Measurements from ENCODE around the gene PADI3.
A peak's percentile ranks its signal among the peaks of the same experiment; 100 is the strongest.
"Not testable (repeated sequence)": the region's sequence is repeated elsewhere in the genome, so short reads cannot be mapped to it uniquely, and the experiment has no call there.

PADI3 gene

DNA sequence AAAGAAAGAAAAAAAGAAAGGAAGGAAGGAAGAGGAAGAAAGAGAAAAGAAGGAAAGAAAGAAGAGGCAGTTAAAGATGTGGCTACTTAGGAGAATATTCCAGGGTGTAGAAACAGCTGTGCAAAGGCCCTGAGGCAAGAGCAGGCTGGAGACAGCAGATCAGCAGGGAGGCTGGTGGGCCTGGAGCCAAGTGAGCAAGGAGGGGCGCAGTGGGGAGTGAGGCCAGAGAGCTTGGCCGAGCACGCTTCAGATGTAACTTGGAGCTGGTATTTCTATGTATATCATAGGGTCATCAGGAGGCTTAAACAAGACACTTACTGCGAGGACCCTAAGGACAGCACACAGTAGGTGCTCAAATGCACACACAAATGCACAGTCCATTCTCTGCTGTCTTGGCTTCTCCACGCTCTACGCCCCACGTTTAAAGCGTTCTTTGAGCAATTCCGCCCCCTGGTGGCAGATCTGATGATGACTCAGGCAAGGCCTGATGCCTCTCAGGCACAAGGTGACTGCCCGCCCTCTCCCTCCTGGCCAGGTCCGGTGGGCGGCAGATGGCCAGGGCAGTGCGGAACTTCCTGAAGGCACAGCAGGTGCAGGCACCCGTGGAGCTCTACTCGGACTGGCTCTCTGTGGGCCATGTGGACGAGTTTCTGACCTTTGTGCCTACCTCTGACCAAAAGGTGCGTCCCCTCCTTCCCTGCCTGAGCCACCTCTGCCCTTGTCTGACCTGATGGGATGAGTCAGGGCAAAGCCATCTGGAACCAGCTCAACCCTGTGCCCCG is 11.9 kb upstream of the PADI3 start:
- Histone ChIP-seq H4K20me1 (ENCODE audit: insufficient read depth) (no peaks in the 10 kb centered on the region), H3K4me1 (ENCODE audit: low read depth, poor library complexity, severe bottlenecking) (no peaks in the 10 kb centered on the region), H3K79me2 (ENCODE audit: insufficient read depth, low read depth) (no peaks in the 10 kb centered on the region), H3K4me3 (IDR thresholded peaks at IDR 0.05; ENCODE audit: insufficient read depth, low read depth, low read length) (no peak overlapping the region), H3K27ac (no peak overlapping the region), H3K4me2 (no peak overlapping the region), H2AFZ (ENCODE audit: low read depth) (no peak overlapping the region), H3K27me3 (ENCODE audit: insufficient read depth, low read depth) (peaks cover 67% of the 10 kb centered on the region), H3K9ac (no peak overlapping the region), H3K36me3 (ENCODE audit: insufficient read depth) (no peaks in the 10 kb centered on the region)
- TF ChIP-seq, protein P1, sequence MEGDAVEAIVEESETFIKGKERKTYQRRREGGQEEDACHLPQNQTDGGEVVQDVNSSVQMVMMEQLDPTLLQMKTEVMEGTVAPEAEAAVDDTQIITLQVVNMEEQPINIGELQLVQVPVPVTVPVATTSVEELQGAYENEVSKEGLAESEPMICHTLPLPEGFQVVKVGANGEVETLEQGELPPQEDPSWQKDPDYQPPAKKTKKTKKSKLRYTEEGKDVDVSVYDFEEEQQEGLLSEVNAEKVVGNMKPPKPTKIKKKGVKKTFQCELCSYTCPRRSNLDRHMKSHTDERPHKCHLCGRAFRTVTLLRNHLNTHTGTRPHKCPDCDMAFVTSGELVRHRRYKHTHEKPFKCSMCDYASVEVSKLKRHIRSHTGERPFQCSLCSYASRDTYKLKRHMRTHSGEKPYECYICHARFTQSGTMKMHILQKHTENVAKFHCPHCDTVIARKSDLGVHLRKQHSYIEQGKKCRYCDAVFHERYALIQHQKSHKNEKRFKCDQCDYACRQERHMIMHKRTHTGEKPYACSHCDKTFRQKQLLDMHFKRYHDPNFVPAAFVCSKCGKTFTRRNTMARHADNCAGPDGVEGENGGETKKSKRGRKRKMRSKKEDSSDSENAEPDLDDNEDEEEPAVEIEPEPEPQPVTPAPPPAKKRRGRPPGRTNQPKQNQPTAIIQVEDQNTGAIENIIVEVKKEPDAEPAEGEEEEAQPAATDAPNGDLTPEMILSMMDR (conservative IDR thresholded peaks at IDR 0.05; ENCODE audit: low read depth, low read length): peak; percentile 89

DNA sequence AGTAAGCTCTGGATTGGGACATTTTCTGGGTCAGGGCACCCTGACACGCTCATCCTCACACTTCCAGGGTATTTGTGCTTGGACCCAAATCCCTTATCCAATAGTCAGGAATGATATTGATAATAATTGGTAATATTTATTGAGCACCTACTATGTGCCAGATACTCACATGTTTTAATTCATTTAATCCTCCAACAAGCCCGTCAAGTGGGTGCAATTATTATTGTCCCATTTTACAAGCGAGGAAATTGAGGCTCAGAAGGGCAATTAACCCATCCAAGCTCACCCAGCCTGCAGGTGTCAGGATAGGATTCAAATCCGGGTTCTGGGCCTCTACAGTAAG is 11.4 kb upstream of the PADI3 start:
- no peaks in the 10 kb centered on the region for H3K79me2 ChIP-seq (ENCODE audit: insufficient read depth, low read depth)
- H4K20me1 ChIP-seq (ENCODE audit: insufficient read depth): no peaks in the 10 kb centered on the region
- H3K9ac ChIP-seq: no peak overlapping the region
- no peak overlapping the region for H3K4me3 ChIP-seq (IDR thresholded peaks at IDR 0.05; ENCODE audit: insufficient read depth, low read depth, low read length)
- TF ChIP-seq, protein P1 (conservative IDR thresholded peaks at IDR 0.05; ENCODE audit: low read depth, low read length): no peak
- H3K4me1 ChIP-seq (ENCODE audit: low read depth, poor library complexity, severe bottlenecking): no peaks in the 10 kb centered on the region
- no peak overlapping the region for H3K4me2 ChIP-seq
- no peak overlapping the region for H3K27ac ChIP-seq
- no peaks in the 10 kb centered on the region for H3K36me3 ChIP-seq (ENCODE audit: insufficient read depth)
- no peak overlapping the region for H2AFZ ChIP-seq (ENCODE audit: low read depth)
- peaks cover 69% of the 10 kb centered on the region for H3K27me3 ChIP-seq (ENCODE audit: insufficient read depth, low read depth)

DNA sequence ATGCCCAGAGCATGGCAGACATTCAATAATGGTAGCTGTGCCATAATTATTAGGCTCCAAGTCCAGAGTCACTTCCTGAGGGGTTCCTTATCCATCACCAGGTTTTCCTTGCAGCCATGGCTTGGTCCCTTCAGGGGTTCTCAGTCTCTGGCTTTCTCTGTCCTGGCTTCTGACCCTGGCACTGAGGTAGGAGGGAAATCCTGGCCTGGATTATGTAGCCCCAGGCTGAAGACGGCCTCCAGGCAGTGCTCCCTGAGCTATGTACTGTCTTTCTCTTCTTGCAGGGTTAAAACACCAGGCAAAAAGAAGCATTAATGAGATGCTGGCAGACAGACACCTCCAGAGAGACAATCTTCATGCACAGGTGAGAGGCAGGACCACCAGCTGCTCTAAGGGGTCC is 9.5 kb upstream of the PADI3 start:
- TF ChIP-seq, protein P1 (conservative IDR thresholded peaks at IDR 0.05; ENCODE audit: low read depth, low read length): no peak
- no peaks in the 10 kb centered on the region for H4K20me1 ChIP-seq (ENCODE audit: insufficient read depth)
- no peaks in the 10 kb centered on the region for H3K4me1 ChIP-seq (ENCODE audit: low read depth, poor library complexity, severe bottlenecking)
- peaks cover 59% of the 10 kb centered on the region for H3K27me3 ChIP-seq (ENCODE audit: insufficient read depth, low read depth)
- H3K79me2 ChIP-seq (ENCODE audit: insufficient read depth, low read depth): no peaks in the 10 kb centered on the region
- no peak overlapping the region for H2AFZ ChIP-seq (ENCODE audit: low read depth)
- H3K9ac ChIP-seq: no peak overlapping the region
- H3K4me3 ChIP-seq (IDR thresholded peaks at IDR 0.05; ENCODE audit: insufficient read depth, low read depth, low read length): no peak overlapping the region
- no peak overlapping the region for H3K4me2 ChIP-seq
- no peaks in the 10 kb centered on the region for H3K36me3 ChIP-seq (ENCODE audit: insufficient read depth)
- no peak overlapping the region for H3K27ac ChIP-seq

DNA sequence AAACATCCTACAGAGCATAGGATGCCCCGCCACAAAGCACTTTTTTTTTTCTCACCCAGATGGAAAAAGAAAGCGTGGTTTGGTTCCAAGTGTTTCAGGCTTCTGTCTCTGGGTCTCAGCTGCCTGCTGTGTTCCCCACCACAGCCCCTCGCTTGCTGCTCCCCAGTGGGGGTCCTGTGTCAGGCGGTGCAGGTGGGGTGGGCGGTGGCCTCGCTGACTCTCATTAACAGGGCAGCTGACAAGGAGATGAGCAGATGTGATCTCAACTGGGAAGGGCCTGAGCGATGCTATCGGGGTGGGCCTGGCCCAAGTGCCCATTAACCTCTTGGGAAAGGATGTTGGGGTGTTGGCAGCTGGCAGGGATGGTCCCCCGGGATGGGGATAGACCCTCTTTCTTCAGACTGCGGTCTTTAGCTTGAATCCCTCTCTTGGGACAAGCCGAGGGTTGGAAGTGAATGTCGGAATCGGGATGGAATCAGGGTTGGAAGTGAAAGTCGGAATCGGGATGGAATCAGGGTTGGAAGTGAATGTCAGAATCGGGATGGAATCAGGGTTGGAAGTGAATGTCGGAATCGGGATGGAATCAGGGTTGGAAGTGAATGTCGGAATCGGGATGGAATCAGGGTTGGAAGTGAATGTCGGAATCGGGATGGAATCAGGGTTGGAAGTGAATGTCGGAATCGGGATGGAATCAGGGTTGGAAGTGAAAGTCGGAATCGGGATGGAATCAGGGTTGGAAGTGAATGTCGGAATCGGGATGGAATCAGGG is 7.7 kb upstream of the PADI3 start:
- H2AFZ ChIP-seq (ENCODE audit: low read depth); H3K36me3 ChIP-seq (ENCODE audit: insufficient read depth); H3K27ac ChIP-seq; H4K20me1 ChIP-seq (ENCODE audit: insufficient read depth); H3K4me2 ChIP-seq; H3K79me2 ChIP-seq (ENCODE audit: insufficient read depth, low read depth); H3K9ac ChIP-seq; H3K4me3 ChIP-seq (IDR thresholded peaks at IDR 0.05; ENCODE audit: insufficient read depth, low read depth, low read length); H3K4me1 ChIP-seq (ENCODE audit: low read depth, poor library complexity, severe bottlenecking): not testable (repeated sequence)
- peaks cover 63% of the 10 kb centered on the region for H3K27me3 ChIP-seq (ENCODE audit: insufficient read depth, low read depth)

DNA sequence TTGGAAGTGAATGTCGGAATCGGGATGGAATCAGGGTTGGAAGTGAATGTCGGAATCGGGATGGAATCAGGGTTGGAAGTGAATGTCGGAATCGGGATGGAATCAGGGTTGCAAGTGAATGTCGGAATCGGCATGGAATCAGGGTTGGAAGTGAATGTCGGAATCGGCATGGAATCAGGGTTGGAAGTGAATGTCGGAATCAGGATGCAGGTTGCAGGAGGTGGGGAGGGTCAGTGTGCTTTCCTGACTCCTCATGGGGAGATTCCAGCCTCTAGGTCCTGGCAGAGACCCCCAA is 7.2 kb upstream of the PADI3 start:
- not testable (repeated sequence) for H3K4me3 ChIP-seq (IDR thresholded peaks at IDR 0.05; ENCODE audit: insufficient read depth, low read depth, low read length); H3K27ac ChIP-seq; H3K79me2 ChIP-seq (ENCODE audit: insufficient read depth, low read depth); H4K20me1 ChIP-seq (ENCODE audit: insufficient read depth); H3K4me1 ChIP-seq (ENCODE audit: low read depth, poor library complexity, severe bottlenecking); H3K4me2 ChIP-seq; H2AFZ ChIP-seq (ENCODE audit: low read depth); H3K9ac ChIP-seq; H3K36me3 ChIP-seq (ENCODE audit: insufficient read depth)
- peaks cover 65% of the 10 kb centered on the region for H3K27me3 ChIP-seq (ENCODE audit: insufficient read depth, low read depth)
